Mesendoderm (in vitro differentiated cells): ENCODE measurements around the gene PARVA.

Experiments used
- DNase-seq: peaks from one replicate; pipeline ENCODE4 v3.0.0; 2013
- H2AK5ac ChIP-seq: 2 replicates; pipeline ENCODE4 v1.6.1; 2013; ENCODE audit warnings: low read length, inconsistent platforms
- H2BK120ac ChIP-seq: 2 replicates; pipeline ENCODE4 v1.6.1; 2013; ENCODE audit warnings: low read depth, mild to moderate bottlenecking, low read length, moderate library complexity, mixed read lengths
- H2BK15ac ChIP-seq: replicated peaks from 2 replicates; pipeline ENCODE4 v1.6.1; 2013; ENCODE audit warnings: low read depth, mild to moderate bottlenecking, moderate library complexity
- H2BK5ac ChIP-seq: 2 replicates; pipeline ENCODE4 v1.6.1; 2013; ENCODE audit warnings: low read length, inconsistent platforms
- H3K18ac ChIP-seq: 2 replicates; pipeline ENCODE4 v1.6.1; 2013; ENCODE audit warnings: mild to moderate bottlenecking, low read length, mixed read lengths
- H3K23ac ChIP-seq: one replicate; pipeline ENCODE4 v1.6.1; 2013; ENCODE audit warnings: low read length
- H3K27ac ChIP-seq: 2 replicates; pipeline ENCODE4 v1.5.1; 2013; ENCODE audit warnings: low read depth, mild to moderate bottlenecking, inconsistent platforms, low read length, moderate library complexity
- H3K27me3 ChIP-seq: 2 replicates; pipeline ENCODE4 v1.6.1; 2013; ENCODE audit warnings: low read length, control low read depth, mild to moderate bottlenecking, inconsistent platforms; ENCODE audit not compliant: insufficient read depth, poor library complexity
- H3K36me3 ChIP-seq: 2 replicates; pipeline ENCODE4 v1.6.1; 2013; ENCODE audit warnings: low read length, inconsistent platforms; ENCODE audit not compliant: control insufficient read depth, insufficient read depth
- H3K4ac ChIP-seq: one replicate; pipeline ENCODE4 v1.6.1; 2013; ENCODE audit warnings: low read depth, mild to moderate bottlenecking, low read length, moderate library complexity
- H3K4me1 ChIP-seq: 2 replicates; pipeline ENCODE4 v1.6.1; 2013; ENCODE audit warnings: low read depth, low read length, inconsistent platforms; ENCODE audit not compliant: control insufficient read depth
- H3K4me2 ChIP-seq: 2 replicates; pipeline ENCODE4 v1.6.1; 2013; ENCODE audit warnings: low read length
- H3K4me3 ChIP-seq: 2 replicates; pipeline ENCODE4 v1.5.1; 2013; ENCODE audit warnings: mild to moderate bottlenecking, low read length
- H3K56ac ChIP-seq: one replicate; pipeline ENCODE4 v1.6.1; 2013; ENCODE audit warnings: low read length
- H3K79me1 ChIP-seq: 2 replicates; pipeline ENCODE4 v1.6.1; 2013; ENCODE audit warnings: low read length, inconsistent platforms
- H3K79me2 ChIP-seq: 2 replicates; pipeline ENCODE4 v1.6.1; 2013; ENCODE audit warnings: mild to moderate bottlenecking, low read length; ENCODE audit not compliant: control insufficient read depth, insufficient read depth
- H3K9ac ChIP-seq: 2 replicates; pipeline ENCODE4 v1.6.1; 2013; ENCODE audit warnings: low read length, inconsistent platforms
- H4K5ac ChIP-seq: one replicate; pipeline ENCODE4 v1.6.1; 2013; ENCODE audit warnings: low read length
- H4K8ac ChIP-seq: one replicate; pipeline ENCODE4 v1.6.1; 2013; ENCODE audit warnings: low read depth, mild to moderate bottlenecking, control low read depth, low read length, moderate library complexity
- WGBS: extraction: QIAGEN DNeasy Blood & Tissue Kit; methylation state at CpG from one replicate; pipeline ENCODE4 v1.1.7; 2013; ENCODE audit warnings: low lambda C conversion rate, missing lambda C conversion rate; ENCODE audit not compliant: insufficient coverage; ENCODE audit errors: extremely low coverage; 5-methylcytosine and 5-hydroxymethylcytosine counted together

The PARVA gene

GRCh38 chr11:12408156-12408770, 30.9 kb downstream of the PARVA start:
- no peak overlapping the region for H2AK5ac ChIP-seq
- H3K4me3 ChIP-seq, result no peak overlapping the region
- H3K4ac ChIP-seq, result no peak overlapping the region
- H3K56ac ChIP-seq, result no peak overlapping the region
- H3K27ac ChIP-seq, result no peak overlapping the region
- H3K9ac ChIP-seq, result no peak overlapping the region
- no peak overlapping the region for H2BK120ac ChIP-seq
- H3K79me1 ChIP-seq, result peaks cover 2% of the 10 kb centered on the region
- H2BK15ac ChIP-seq, result no peak overlapping the region
- peaks cover 12% of the 10 kb centered on the region for H3K4me1 ChIP-seq
- no CpG with 5 or more reads among the region's 4 CpGs for WGBS
- H3K18ac ChIP-seq, result no peak overlapping the region
- H4K8ac ChIP-seq, result no peak overlapping the region
- no peak overlapping the region for H4K5ac ChIP-seq
- no peak overlapping the region for H3K4me2 ChIP-seq
- no peak overlapping the region for H2BK5ac ChIP-seq
- no peaks in the 10 kb centered on the region for H3K79me2 ChIP-seq
- H3K36me3 ChIP-seq, result no peaks in the 10 kb centered on the region
- no peaks in the 10 kb centered on the region for H3K27me3 ChIP-seq
- no peak for DNase-seq
- H3K23ac ChIP-seq, result no peak overlapping the region

GRCh38 chr11:12409621-12410005, 32.2 kb downstream of the PARVA start:
- no peak overlapping the region for H3K4ac ChIP-seq
- no peak overlapping the region for H3K4me2 ChIP-seq
- H3K9ac ChIP-seq, result no peak overlapping the region
- H4K8ac ChIP-seq, result no peak overlapping the region
- no peak for DNase-seq
- H3K27me3 ChIP-seq, result no peaks in the 10 kb centered on the region
- no peak overlapping the region for H3K4me3 ChIP-seq
- H3K79me2 ChIP-seq, result no peaks in the 10 kb centered on the region
- peaks cover 2% of the 10 kb centered on the region for H3K79me1 ChIP-seq
- H3K4me1 ChIP-seq, result peaks cover 12% of the 10 kb centered on the region
- no peak overlapping the region for H4K5ac ChIP-seq
- H2BK15ac ChIP-seq, result no peak overlapping the region
- H3K27ac ChIP-seq, result no peak overlapping the region
- WGBS, result no CpG with 5 or more reads among the region's 3 CpGs
- H3K36me3 ChIP-seq, result no peaks in the 10 kb centered on the region
- H2AK5ac ChIP-seq, result no peak overlapping the region
- H3K18ac ChIP-seq, result no peak overlapping the region
- H3K56ac ChIP-seq, result no peak overlapping the region
- no peak overlapping the region for H2BK5ac ChIP-seq
- no peak overlapping the region for H3K23ac ChIP-seq
- no peak overlapping the region for H2BK120ac ChIP-seq

GRCh38 chr11:12410006-12410728, 32.8 kb downstream of the PARVA start:
- no peak overlapping the region for H3K4ac ChIP-seq
- H3K4me2 ChIP-seq, result no peak overlapping the region
- DNase-seq, result peak; percentile 82
- no peaks in the 10 kb centered on the region for H3K27me3 ChIP-seq
- peak overlapping the region; percentile 68 for H3K27ac ChIP-seq
- no peak overlapping the region for H3K18ac ChIP-seq
- H2AK5ac ChIP-seq, result no peak overlapping the region
- H3K4me1 ChIP-seq, result peaks cover 12% of the 10 kb centered on the region
- no peak overlapping the region for H4K8ac ChIP-seq
- no peak overlapping the region for H2BK120ac ChIP-seq
- no peak overlapping the region for H2BK5ac ChIP-seq
- H3K23ac ChIP-seq, result no peak overlapping the region
- no peaks in the 10 kb centered on the region for H3K36me3 ChIP-seq
- no CpG with 5 or more reads among the region's 10 CpGs for WGBS
- peaks cover 5% of the 10 kb centered on the region for H3K79me1 ChIP-seq
- peak overlapping the region; percentile 0 for H2BK15ac ChIP-seq
- no peaks in the 10 kb centered on the region for H3K79me2 ChIP-seq
- H3K4me3 ChIP-seq, result no peak overlapping the region
- peak overlapping the region; percentile 62 for H3K56ac ChIP-seq
- peak overlapping the region; percentile 12 for H3K9ac ChIP-seq
- peak overlapping the region; percentile 33 for H4K5ac ChIP-seq

GRCh38 chr11:12411393-12411792, 34.0 kb downstream of the PARVA start:
- H3K4me2 ChIP-seq, result no peak overlapping the region
- WGBS, result no CpG with 5 or more reads among the region's 3 CpGs
- no peaks in the 10 kb centered on the region for H3K79me2 ChIP-seq
- no peaks in the 10 kb centered on the region for H3K36me3 ChIP-seq
- H3K18ac ChIP-seq, result peak overlapping the region; percentile 55
- DNase-seq, result no peak
- H4K8ac ChIP-seq, result no peak overlapping the region
- peaks cover 5% of the 10 kb centered on the region for H3K79me1 ChIP-seq
- H3K27ac ChIP-seq, result peak overlapping the region; percentile 40
- peaks cover 12% of the 10 kb centered on the region for H3K4me1 ChIP-seq
- H3K9ac ChIP-seq, result no peak overlapping the region
- H3K23ac ChIP-seq, result no peak overlapping the region
- no peak overlapping the region for H2BK5ac ChIP-seq
- H3K4ac ChIP-seq, result no peak overlapping the region
- H4K5ac ChIP-seq, result no peak overlapping the region
- H2BK15ac ChIP-seq, result no peak overlapping the region
- no peaks in the 10 kb centered on the region for H3K27me3 ChIP-seq
- no peak overlapping the region for H3K4me3 ChIP-seq
- H3K56ac ChIP-seq, result no peak overlapping the region
- no peak overlapping the region for H2BK120ac ChIP-seq
- H2AK5ac ChIP-seq, result no peak overlapping the region

GRCh38 chr11:12411806-12412727, 34.7 kb downstream of the PARVA start:
- H3K4ac ChIP-seq, result peak overlapping the region; percentile 97
- no peaks in the 10 kb centered on the region for H3K27me3 ChIP-seq
- H4K5ac ChIP-seq, result no peak overlapping the region
- H3K27ac ChIP-seq, result peak overlapping the region; percentile 82
- peaks cover 12% of the 10 kb centered on the region for H3K4me1 ChIP-seq
- H3K79me2 ChIP-seq, result no peaks in the 10 kb centered on the region
- H3K36me3 ChIP-seq, result no peaks in the 10 kb centered on the region
- no peak overlapping the region for H3K23ac ChIP-seq
- H3K4me3 ChIP-seq, result no peak overlapping the region
- no peak overlapping the region for H2BK15ac ChIP-seq
- peak overlapping the region; percentile 78 for H3K18ac ChIP-seq
- H2BK120ac ChIP-seq, result peak overlapping the region; percentile 46
- H2AK5ac ChIP-seq, result no peak overlapping the region
- DNase-seq, result peak; percentile 99
- no peak overlapping the region for H3K4me2 ChIP-seq
- H3K9ac ChIP-seq, result peak overlapping the region; percentile 43
- no peak overlapping the region for H4K8ac ChIP-seq
- H3K56ac ChIP-seq, result peak overlapping the region; percentile 51
- WGBS, result no CpG with 5 or more reads among the region's 7 CpGs
- H3K79me1 ChIP-seq, result peaks cover 5% of the 10 kb centered on the region
- peak overlapping the region; percentile 33 for H2BK5ac ChIP-seq
